SK-N-SH (cell line): ENCODE measurements around the gene IMMT. TPM values are rescaled to one million over a fixed set of nuclear protein-coding genes. Genes with fewer than 3 reads are reported as not detected.
A peak's percentile ranks its signal among the peaks of the same experiment; 100 is the strongest.

Experiments
- CTCF ChIA-PET: fragments of 300-600, 350-600 bp; formaldehyde crosslinking; extraction: SDS; loops from one replicate; lab custom pipeline; 2021; lab: Yijun Ruan, JAX
- POLR2A ChIA-PET: fragments of 350-600 bp; sonication (Branson Sonifier 250); formaldehyde crosslinking; extraction: SDS; loops from one replicate; lab custom pipeline; 2020; ENCODE audit warnings: antibody characterized with exemption, inconsistent platforms; lab: Yijun Ruan, JAX
- DNase-seq: peaks from one replicate; pipeline ENCODE4 v3.0.0; 2012
- H2AFZ ChIP-seq: fragments of 200-600 bp; sonication (generic); 2 replicates; pipeline ENCODE4 v1.8.1; 2016; ENCODE audit warnings: antibody characterized with exemption, mild to moderate bottlenecking, low read depth
- H3F3A ChIP-seq: fragments of 200-600 bp; sonication (generic); replicated peaks from 2 replicates; pipeline ENCODE3; 2016; ENCODE audit warnings: antibody characterized with exemption, mild to moderate bottlenecking; ENCODE audit not compliant: insufficient read depth
- H3K27ac ChIP-seq, 2 experiments: fragments of 200-500 bp in 1 of 2; fragments of 200-600 bp in 1 of 2; sonication (Bioruptor generic) in 1 of 2; sonication (generic), shearing (Covaris generic) in 1 of 2; 2 replicates each; pipeline versions ENCODE4 v1.5.1 to v1.6.1; 2014 to 2016; ENCODE audit warnings: low read depth in 2 of 2, inconsistent platforms in 1 of 2, low read length in 1 of 2, mild to moderate bottlenecking in 1 of 2, mixed read lengths in 1 of 2
- H3K27me3 ChIP-seq: fragments of 200-600 bp; sonication (generic), shearing (Covaris generic); 2 replicates; pipeline ENCODE4 v1.6.1; 2016; ENCODE audit warnings: mixed run types; ENCODE audit not compliant: insufficient read depth
- H3K36me3 ChIP-seq, 2 experiments: fragments of 200-500 bp in 1 of 2; fragments of 200-600 bp in 1 of 2; sonication (Bioruptor generic) in 1 of 2; sonication (generic) in 1 of 2; replicated peaks in 1 of 2; 2 replicates each; pipeline versions ENCODE3 to v1.5.1; 2014 to 2016; ENCODE audit warnings: low read length in 1 of 2, mild to moderate bottlenecking in 1 of 2; ENCODE audit not compliant: insufficient read depth in 2 of 2, control insufficient read depth in 1 of 2
- H3K4me1 ChIP-seq, 2 experiments: fragments of 200-500 bp in 1 of 2; fragments of 200-600 bp in 1 of 2; sonication (Bioruptor generic) in 1 of 2; sonication (generic), shearing (Covaris generic) in 1 of 2; 2 replicates each; pipeline versions ENCODE4 v1.5.1 to v1.6.1; 2014 to 2016; ENCODE audit warnings: low read depth in 1 of 2, low read length in 1 of 2, mixed run types in 1 of 2; ENCODE audit not compliant: insufficient read depth in 2 of 2, control insufficient read depth in 1 of 2
- H3K4me2 ChIP-seq: fragments of 200-600 bp; sonication (generic), shearing (Covaris generic); 2 replicates; pipeline ENCODE4 v1.6.1; 2017; ENCODE audit warnings: mixed run types
- H3K4me3 ChIP-seq, 2 experiments: fragments of 200-500 bp in 1 of 2; fragments of 200-600 bp in 1 of 2; sonication (Bioruptor generic) in 1 of 2; sonication (generic), shearing (Covaris generic) in 1 of 2; 2 replicates each; pipeline versions ENCODE4 v1.5.1 to v1.8.1; 2014 to 2016; ENCODE audit warnings: low read depth in 2 of 2, inconsistent platforms in 1 of 2, low read length in 1 of 2, mild to moderate bottlenecking in 1 of 2, mixed read lengths in 1 of 2, moderate library complexity in 1 of 2
- H3K79me2 ChIP-seq: fragments of 200-600 bp; sonication (generic); 2 replicates; pipeline ENCODE4 v1.8.1; 2017; ENCODE audit warnings: mild to moderate bottlenecking; ENCODE audit not compliant: insufficient read depth
- H3K9ac ChIP-seq: fragments of 200-600 bp; sonication (generic); 2 replicates; pipeline ENCODE4 v1.6.1; 2017; ENCODE audit warnings: mixed run types
- H3K9me2 ChIP-seq: fragments of 200-600 bp; sonication (generic); 2 replicates; pipeline ENCODE4 v1.6.1; 2017; ENCODE audit warnings: mixed run types
- H3K9me3 ChIP-seq: fragments of 200-600 bp; sonication (generic); 2 replicates; pipeline ENCODE4 v1.6.1; 2017; ENCODE audit warnings: mixed run types, mild to moderate bottlenecking, moderate library complexity
- H4K20me1 ChIP-seq: fragments of 200-600 bp; sonication (generic); 2 replicates; pipeline ENCODE4 v1.6.1; 2017; ENCODE audit warnings: mild to moderate bottlenecking, mixed run types; ENCODE audit not compliant: insufficient read depth
- CHD2 ChIP-seq: fragments of 150-350 bp; IDR thresholded peaks from 2 replicates; pipeline ENCODE4 v1.6.1; 2018; ENCODE audit warnings: low read length; ENCODE audit not compliant: partially characterized antibody
- EP300 ChIP-seq, 2 experiments: IDR thresholded peaks; 2 replicates each; pipeline versions ENCODE4 v1.4.0 to v1.6.1; 2012; ENCODE audit warnings: borderline replicate concordance in 1 of 2, low read depth in 1 of 2, low read length in 1 of 2
- RXRA ChIP-seq: IDR thresholded peaks from 2 replicates; pipeline ENCODE4 v1.4.0; 2012; ENCODE audit warnings: low read depth, mild to moderate bottlenecking, borderline replicate concordance
- TEAD4 ChIP-seq: IDR thresholded peaks from 2 replicates; pipeline ENCODE4 v1.4.0; 2012; ENCODE audit warnings: mild to moderate bottlenecking, borderline replicate concordance; ENCODE audit not compliant: insufficient read depth
- WGBS: methylation state at CpG from one replicate; pipeline ENCODE4 v1.1.6; 2017; ENCODE audit warnings: low lambda C conversion rate; 5-methylcytosine and 5-hydroxymethylcytosine counted together
- polyA plus RNA-seq, 3 experiments: library from polyadenylated mRNA; depleted of rRNA; stranded (reverse); fragments of >200 nt; gene quantifications; 2 replicates each; pipeline ENCODE4 v1.2.3, GENCODE V29; 2012
- TF ChIP-seq, protein P1 (sequence below): fragments of 150-350 bp; IDR thresholded peaks from 2 replicates; pipeline ENCODE4 v1.6.1; 2016; ENCODE audit warnings: mild to moderate bottlenecking, low read depth, low read length
- TF ChIP-seq, protein P2 (sequence below): IDR thresholded peaks from 2 replicates; pipeline ENCODE4 v1.6.1; 2012; ENCODE audit warnings: mild to moderate bottlenecking, low read depth, low read length, moderate library complexity

Gene IMMT
- polyA plus RNA-seq, 1 of the 3 experiments (the other 2 are of a cell fraction): 36.3 TPM

DNA sequence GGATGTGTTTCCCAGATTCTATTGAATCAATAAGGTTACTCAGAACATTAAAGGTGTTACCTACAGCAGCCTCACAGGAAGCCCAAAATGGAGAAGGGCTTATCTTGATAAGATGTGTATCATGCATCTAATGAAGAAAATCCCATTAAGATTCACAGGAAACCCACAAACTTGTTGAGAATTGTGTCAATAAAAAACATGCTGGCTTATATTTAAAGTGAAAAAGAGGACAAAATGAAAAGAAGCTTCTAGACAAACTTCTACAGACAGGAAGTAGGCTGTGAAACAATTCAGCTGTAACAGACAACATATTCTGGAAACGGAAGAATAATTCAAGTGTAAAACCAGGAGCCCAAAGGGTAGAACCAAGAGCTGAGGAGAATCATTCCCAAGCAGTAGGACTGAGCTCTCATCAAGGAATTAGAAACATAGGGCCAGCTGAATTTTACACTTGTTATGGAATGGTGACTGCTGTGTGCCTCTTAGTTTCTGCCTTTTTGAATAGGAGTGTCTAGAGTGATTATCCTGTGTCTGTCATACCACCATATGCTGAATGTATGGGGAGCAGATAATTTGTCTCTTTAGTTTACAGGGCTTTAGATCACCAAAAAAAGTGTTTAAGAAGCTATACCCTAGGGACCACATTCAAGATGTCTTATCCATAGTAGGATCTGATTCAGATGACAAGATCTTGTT is 9.6 kb downstream of the IMMT start (continued):
- TF ChIP-seq, protein P1, sequence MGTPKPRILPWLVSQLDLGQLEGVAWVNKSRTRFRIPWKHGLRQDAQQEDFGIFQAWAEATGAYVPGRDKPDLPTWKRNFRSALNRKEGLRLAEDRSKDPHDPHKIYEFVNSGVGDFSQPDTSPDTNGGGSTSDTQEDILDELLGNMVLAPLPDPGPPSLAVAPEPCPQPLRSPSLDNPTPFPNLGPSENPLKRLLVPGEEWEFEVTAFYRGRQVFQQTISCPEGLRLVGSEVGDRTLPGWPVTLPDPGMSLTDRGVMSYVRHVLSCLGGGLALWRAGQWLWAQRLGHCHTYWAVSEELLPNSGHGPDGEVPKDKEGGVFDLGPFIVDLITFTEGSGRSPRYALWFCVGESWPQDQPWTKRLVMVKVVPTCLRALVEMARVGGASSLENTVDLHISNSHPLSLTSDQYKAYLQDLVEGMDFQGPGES: no peak
- no peak for TF ChIP-seq TEAD4

DNA sequence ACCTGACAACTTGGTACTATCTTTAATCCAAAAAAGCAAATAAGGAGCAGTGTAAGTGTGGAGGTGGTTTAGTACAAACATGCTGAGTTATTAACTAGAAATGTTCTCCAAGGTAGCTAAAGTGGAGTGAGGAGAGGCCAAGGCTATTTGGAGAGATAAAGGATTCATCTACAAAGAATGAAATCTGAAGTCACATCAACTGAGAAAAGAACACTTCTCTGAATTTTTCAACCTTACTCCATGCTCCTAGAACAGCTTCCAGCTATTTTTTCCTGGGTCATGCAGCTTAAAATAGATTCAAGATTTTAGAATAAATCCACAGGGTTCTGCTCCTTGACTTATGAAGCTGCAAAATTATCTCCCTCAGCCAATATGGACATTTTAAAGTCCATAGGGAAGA is 18.7 kb downstream of the IMMT start:
- H3K4me2 ChIP-seq: no peak overlapping the region
- H3K9ac ChIP-seq: no peak overlapping the region
- no peaks in the 10 kb centered on the region for H3K9me3 ChIP-seq
- H3K9me2 ChIP-seq: no peaks in the 10 kb centered on the region
- no peak overlapping the region for H2AFZ ChIP-seq
- peaks cover 2 to 16% of the 10 kb centered on the region in 2 experiments; a peak in 2 of 4 replicates for H3K4me1 ChIP-seq
- peaks cover 2% of the 10 kb centered on the region; the same call in 1 of the 2 replicates for H4K20me1 ChIP-seq
- peak overlapping the region in 1 of 2 experiments; percentile 22; a peak in 1 of 4 replicates for H3K27ac ChIP-seq
- H3K36me3 ChIP-seq: peaks cover 36 to 56% of the 10 kb centered on the region in 2 experiments
- TF ChIP-seq TEAD4: no peak
- CTCF ChIA-PET: interaction anchor here (1.2 to 1.5 kb wide), 2 partner anchors 12 to 44 kb away, joined by 3 to 6 read pairs; no protein-coding TSS in a partner anchor
- no peaks in the 10 kb centered on the region for H3K27me3 ChIP-seq
- POLR2A ChIA-PET: interaction anchor here (1.4 kb wide), 1 partner anchor 18 kb away, joined by 4 read pairs; the partner anchor contains the start of gene IMMT
- peaks cover 10% of the 10 kb centered on the region for H3F3A ChIP-seq
- H3K4me3 ChIP-seq: no peak overlapping the region
- H3K79me2 ChIP-seq: peaks cover 60% of the 10 kb centered on the region
- DNase-seq: no peak

DNA sequence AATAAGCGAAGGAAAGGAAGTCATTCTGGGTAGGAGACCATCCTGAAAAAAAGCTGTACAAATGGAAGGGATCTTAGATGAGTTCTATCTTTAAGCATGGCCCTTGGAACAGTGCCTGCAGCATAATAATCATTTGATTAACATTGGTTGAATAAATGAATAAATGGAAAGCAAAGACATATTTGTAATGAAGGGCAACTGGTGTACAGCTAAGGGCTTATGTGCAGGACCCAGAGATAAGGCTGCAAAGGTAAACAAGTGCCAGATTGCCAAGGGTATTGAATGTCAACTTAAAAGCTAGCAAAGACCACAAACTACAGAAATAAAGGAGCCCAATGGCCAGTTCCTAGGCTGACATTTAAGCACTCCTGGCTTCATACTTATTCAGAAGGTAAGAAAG is 19.4 kb downstream of the IMMT start:
- Histone ChIP-seq H3K27ac (no peak overlapping the region; a peak in 1 of 4 replicates), H3K4me1 (peaks cover 2 to 16% of the 10 kb centered on the region in 2 experiments; a peak in 2 of 4 replicates), H3K9ac (no peak overlapping the region), H3K9me2 (no peaks in the 10 kb centered on the region), H3K27me3 (no peaks in the 10 kb centered on the region), H3K36me3 (peaks cover 39 to 59% of the 10 kb centered on the region in 2 experiments), H3K4me3 (no peak overlapping the region), H3F3A (peaks cover 10% of the 10 kb centered on the region), H2AFZ (no peak overlapping the region), H3K79me2 (peaks cover 52% of the 10 kb centered on the region), H4K20me1 (no peaks in the 10 kb centered on the region), H3K4me2 (no peak overlapping the region), H3K9me3 (no peaks in the 10 kb centered on the region)
- ChIA-PET CTCF (interaction anchor here (1.5 kb wide), 1 partner anchor 45 kb away, joined by 6 read pairs; no protein-coding TSS in a partner anchor), POLR2A (interaction anchor here (1.4 kb wide), 1 partner anchor 19 kb away, joined by 4 read pairs; the partner anchor contains the start of gene IMMT)
- TF ChIP-seq EP300 (IDR thresholded peaks at IDR 0.05; ENCODE audit: borderline replicate concordance in 1 of 2, low read depth in 1 of 2, low read length in 1 of 2): no peak
- TF ChIP-seq, protein P2, sequence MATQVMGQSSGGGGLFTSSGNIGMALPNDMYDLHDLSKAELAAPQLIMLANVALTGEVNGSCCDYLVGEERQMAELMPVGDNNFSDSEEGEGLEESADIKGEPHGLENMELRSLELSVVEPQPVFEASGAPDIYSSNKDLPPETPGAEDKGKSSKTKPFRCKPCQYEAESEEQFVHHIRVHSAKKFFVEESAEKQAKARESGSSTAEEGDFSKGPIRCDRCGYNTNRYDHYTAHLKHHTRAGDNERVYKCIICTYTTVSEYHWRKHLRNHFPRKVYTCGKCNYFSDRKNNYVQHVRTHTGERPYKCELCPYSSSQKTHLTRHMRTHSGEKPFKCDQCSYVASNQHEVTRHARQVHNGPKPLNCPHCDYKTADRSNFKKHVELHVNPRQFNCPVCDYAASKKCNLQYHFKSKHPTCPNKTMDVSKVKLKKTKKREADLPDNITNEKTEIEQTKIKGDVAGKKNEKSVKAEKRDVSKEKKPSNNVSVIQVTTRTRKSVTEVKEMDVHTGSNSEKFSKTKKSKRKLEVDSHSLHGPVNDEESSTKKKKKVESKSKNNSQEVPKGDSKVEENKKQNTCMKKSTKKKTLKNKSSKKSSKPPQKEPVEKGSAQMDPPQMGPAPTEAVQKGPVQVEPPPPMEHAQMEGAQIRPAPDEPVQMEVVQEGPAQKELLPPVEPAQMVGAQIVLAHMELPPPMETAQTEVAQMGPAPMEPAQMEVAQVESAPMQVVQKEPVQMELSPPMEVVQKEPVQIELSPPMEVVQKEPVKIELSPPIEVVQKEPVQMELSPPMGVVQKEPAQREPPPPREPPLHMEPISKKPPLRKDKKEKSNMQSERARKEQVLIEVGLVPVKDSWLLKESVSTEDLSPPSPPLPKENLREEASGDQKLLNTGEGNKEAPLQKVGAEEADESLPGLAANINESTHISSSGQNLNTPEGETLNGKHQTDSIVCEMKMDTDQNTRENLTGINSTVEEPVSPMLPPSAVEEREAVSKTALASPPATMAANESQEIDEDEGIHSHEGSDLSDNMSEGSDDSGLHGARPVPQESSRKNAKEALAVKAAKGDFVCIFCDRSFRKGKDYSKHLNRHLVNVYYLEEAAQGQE: no peak
- TF ChIP-seq RXRA: no peak
- no peak for TF ChIP-seq CHD2
- 100% methylated on average over 1 of the region's 1 CpG for WGBS
- no peak for DNase-seq
